Measurements from ENCODE around the gene ZNF442.
"Not testable (repeated sequence)": the region's sequence is repeated elsewhere in the genome, so short reads cannot be mapped to it uniquely, and the experiment has no call there.

ZNF442 gene

GRCh38 chr19:12365236-12366162, at the start of gene ZNF442:
ZNF442 (minus strand) TSS chr19:12365683; CDS start chr19:12363631, 2,052 bp downstream.
- H3K79me2 ChIP-seq, result no peaks in the 10 kb centered on the region
- H3K27me3 ChIP-seq (ENCODE audit: control insufficient read depth, insufficient read depth, low read length), result no peaks in the 10 kb centered on the region
- H3K4me1 ChIP-seq, result peaks cover 6% of the 10 kb centered on the region
- no peaks in the 10 kb centered on the region for H3K36me3 ChIP-seq (ENCODE audit: control insufficient read depth, insufficient read depth, low read length)
- H3K4me2 ChIP-seq (ENCODE audit: low read length), result peak within 1 kb of the TSS; percentile 68
- H3K4me3 ChIP-seq (ENCODE audit: low read depth, low read length), result peak within 1 kb of the TSS; percentile 78
- TF ChIP-seq CTCF (IDR thresholded peaks at IDR 0.05), result peak; percentile 58
- H3K27ac ChIP-seq, result peak within 1 kb of the TSS; percentile 80
- H2AFZ ChIP-seq, result peak within 1 kb of the TSS; percentile 88
- peak within 1 kb of the TSS; percentile 58 for H3K9ac ChIP-seq
- no peaks in the 10 kb centered on the region for H3K9me3 ChIP-seq (ENCODE audit: control insufficient read depth, low read length)

- no peaks in the 10 kb centered on the region for H3K27me3 ChIP-seq (ENCODE audit: control insufficient read depth, insufficient read depth, low read length)
- H2AFZ ChIP-seq, result no peak overlapping the region
- no peak overlapping the region for H3K4me3 ChIP-seq (ENCODE audit: low read depth, low read length)
- H3K9me3 ChIP-seq (ENCODE audit: control insufficient read depth, low read length), result no peaks in the 10 kb centered on the region
- H3K36me3 ChIP-seq (ENCODE audit: control insufficient read depth, insufficient read depth, low read length), result no peaks in the 10 kb centered on the region
- H3K27ac ChIP-seq, result no peak overlapping the region
- no peak overlapping the region for H3K9ac ChIP-seq
- no peaks in the 10 kb centered on the region for H3K79me2 ChIP-seq
- H3K4me2 ChIP-seq (ENCODE audit: low read length), result no peak overlapping the region
- H3K4me1 ChIP-seq, result no peaks in the 10 kb centered on the region
- no peak for TF ChIP-seq CTCF (IDR thresholded peaks at IDR 0.05)
Measured at GRCh38 chr19:12411893-12412292, 46.4 kb upstream of the ZNF442 start.

GRCh38 chr19:12400633-12401502, 35.4 kb upstream of the ZNF442 start, which contains the start of gene ZNF799:
ZNF799 (minus strand) TSS chr19:12401271; CDS start chr19:12401070, 201 bp downstream.
- peak within 1 kb of the TSS; percentile 94 for H3K27ac ChIP-seq
- H3K4me1 ChIP-seq, result peaks cover 4% of the 10 kb centered on the region
- H3K9me3 ChIP-seq (ENCODE audit: control insufficient read depth, low read length), result no peaks in the 10 kb centered on the region
- H3K4me3 ChIP-seq (ENCODE audit: low read depth, low read length), result peak within 1 kb of the TSS; percentile 67
- H3K36me3 ChIP-seq (ENCODE audit: control insufficient read depth, insufficient read depth, low read length), result no peaks in the 10 kb centered on the region
- H3K79me2 ChIP-seq, result peaks cover 2% of the 10 kb centered on the region
- H2AFZ ChIP-seq, result peak within 1 kb of the TSS; percentile 98
- H3K27me3 ChIP-seq (ENCODE audit: control insufficient read depth, insufficient read depth, low read length), result no peaks in the 10 kb centered on the region
- H3K9ac ChIP-seq, result peak within 1 kb of the TSS; percentile 84
- TF ChIP-seq CTCF (IDR thresholded peaks at IDR 0.05), result peak; percentile 5
- H3K4me2 ChIP-seq (ENCODE audit: low read length), result peak within 1 kb of the TSS; percentile 85

GRCh38 chr19:12399901-12400632, 34.6 kb upstream of the ZNF442 start:
- H3K27me3 ChIP-seq (ENCODE audit: control insufficient read depth, insufficient read depth, low read length); H3K79me2 ChIP-seq; H3K9me3 ChIP-seq (ENCODE audit: control insufficient read depth, low read length); H3K4me1 ChIP-seq; H3K36me3 ChIP-seq (ENCODE audit: control insufficient read depth, insufficient read depth, low read length): not testable (repeated sequence)
- peak overlapping the region; percentile 67 for H3K4me3 ChIP-seq (ENCODE audit: low read depth, low read length)
- H3K4me2 ChIP-seq (ENCODE audit: low read length), result peak overlapping the region; percentile 85
- H3K9ac ChIP-seq, result peak overlapping the region; percentile 84
- peak overlapping the region; percentile 94 for H3K27ac ChIP-seq
- H2AFZ ChIP-seq, result peak overlapping the region; percentile 98

- H3K36me3 ChIP-seq (ENCODE audit: control insufficient read depth, insufficient read depth, low read length); H3K9ac ChIP-seq; H3K9me3 ChIP-seq (ENCODE audit: control insufficient read depth, low read length); H3K27me3 ChIP-seq (ENCODE audit: control insufficient read depth, insufficient read depth, low read length); H2AFZ ChIP-seq; H3K4me3 ChIP-seq (ENCODE audit: low read depth, low read length); H3K4me1 ChIP-seq; H3K79me2 ChIP-seq; H3K4me2 ChIP-seq (ENCODE audit: low read length); H3K27ac ChIP-seq: not testable (repeated sequence)
Measured at GRCh38 chr19:12391148-12391547, 25.7 kb upstream of the ZNF442 start.

- H2AFZ ChIP-seq; H3K79me2 ChIP-seq; H3K4me3 ChIP-seq (ENCODE audit: low read depth, low read length); H3K27me3 ChIP-seq (ENCODE audit: control insufficient read depth, insufficient read depth, low read length); H3K36me3 ChIP-seq (ENCODE audit: control insufficient read depth, insufficient read depth, low read length); H3K9me3 ChIP-seq (ENCODE audit: control insufficient read depth, low read length); H3K9ac ChIP-seq; H3K4me1 ChIP-seq; H3K4me2 ChIP-seq (ENCODE audit: low read length); H3K27ac ChIP-seq: not testable (repeated sequence)
Measured at GRCh38 chr19:12386365-12386764, 20.9 kb upstream of the ZNF442 start.
